Left renal pelvis (tissue), 4 donors: ENCODE results near the gene GALNT18. TPM values are rescaled to one million over a fixed set of nuclear protein-coding genes. Genes with fewer than 3 reads are reported as not detected.

ENCODE experiments used
- DNase-seq, 4 donors: peaks; one replicate each; pipeline ENCODE4 v3.0.0-alpha.2; 2013; ENCODE audit warnings: low read depth in 4 of 4, low spot score in 3 of 4
- polyA plus RNA-seq, 4 donors: library from polyadenylated mRNA; unstranded; fragments of 120-200 nt; gene quantifications; one replicate each; pipeline ENCODE4 v1.2.1, GENCODE V29; 2013; ENCODE audit not compliant: insufficient read length in 4 of 4

Gene GALNT18
- polyA plus RNA-seq, 4 donors, result 7.5 to 29.7 (median 23.8) TPM

GRCh38 chr11:11626128-11626527 is 4.3 kb upstream of the GALNT18 start:
- no peak for DNase-seq

GRCh38 chr11:11624926-11625325 is 3.1 kb upstream of the GALNT18 start:
- DNase-seq, result no peak

GRCh38 chr11:11624204-11624603 is 2.4 kb upstream of the GALNT18 start:
- DNase-seq, result no peak

GRCh38 chr11:11622772-11623171 is 967 bp upstream of the GALNT18 start:
- no peak for DNase-seq

- DNase-seq, result no peak
Observed at GRCh38 chr11:11622340-11622706, 518 bp upstream of the GALNT18 start.

GRCh38 chr11:11620921-11621572 is 758 bp downstream of the GALNT18 start:
- no peak for DNase-seq

GRCh38 chr11:11620173-11620920 is 1.5 kb downstream of the GALNT18 start:
- DNase-seq, result no peak

- no peak for DNase-seq
Observed at GRCh38 chr11:11618973-11619435, 2.8 kb downstream of the GALNT18 start.

GRCh38 chr11:11615086-11615485 is 6.7 kb downstream of the GALNT18 start:
- DNase-seq, result no peak

- DNase-seq, result no peak
Observed at GRCh38 chr11:11612439-11612838, 9.4 kb downstream of the GALNT18 start.

- no peak for DNase-seq
Observed at GRCh38 chr11:11611381-11611780, 10.4 kb downstream of the GALNT18 start.

GRCh38 chr11:11608783-11609232 is 13.0 kb downstream of the GALNT18 start:
- no peak for DNase-seq

- no peak for DNase-seq
Observed at GRCh38 chr11:11607772-11608171, 14.0 kb downstream of the GALNT18 start.

- no peak for DNase-seq
Observed at GRCh38 chr11:11605821-11606450, 15.9 kb downstream of the GALNT18 start.

- DNase-seq, result no peak
Observed at GRCh38 chr11:11605181-11605580, 16.6 kb downstream of the GALNT18 start.

GRCh38 chr11:11604370-11604990 is 17.3 kb downstream of the GALNT18 start:
- no peak for DNase-seq

GRCh38 chr11:11602011-11602410 is 19.8 kb downstream of the GALNT18 start:
- no peak for DNase-seq

- DNase-seq, result no peak
Observed at GRCh38 chr11:11600288-11600687, 21.5 kb downstream of the GALNT18 start.

- DNase-seq, result no peak
Observed at GRCh38 chr11:11598243-11598642, 23.6 kb downstream of the GALNT18 start.

- no peak for DNase-seq
Observed at GRCh38 chr11:11594162-11594561, 27.6 kb downstream of the GALNT18 start.

GRCh38 chr11:11592146-11592684 is 29.6 kb downstream of the GALNT18 start:
- no peak for DNase-seq
